Neural crest cell (in vitro differentiated cells): ENCODE data around the gene ITGBL1. TPM values are rescaled to one million over a fixed set of nuclear protein-coding genes. Genes with fewer than 3 reads are reported as not detected.

Experiments used
- DNase-seq: peaks from one replicate; pipeline ENCODE4 v3.0.0; 2021; ENCODE audit warnings: low read depth, mixed read lengths, low spot score
- H3K27ac Mint-ChIP-seq: one replicate; pipeline ENCODE4 v1.8.0; 2021; ENCODE audit warnings: mild to moderate bottlenecking, mixed read lengths; ENCODE audit not compliant: unreplicated experiment
- H3K27me3 Mint-ChIP-seq: 2 replicates; pipeline ENCODE4 v1.8.0; 2021; ENCODE audit warnings: low read depth, mild to moderate bottlenecking, mixed read lengths
- H3K36me3 Mint-ChIP-seq: 2 replicates; pipeline ENCODE4 v1.8.0; 2021; ENCODE audit warnings: low read depth, mild to moderate bottlenecking, mixed read lengths
- H3K4me1 Mint-ChIP-seq: 2 replicates; pipeline ENCODE4 v1.8.0; 2021; ENCODE audit warnings: mixed read lengths
- H3K4me3 Mint-ChIP-seq: one replicate; pipeline ENCODE4 v1.8.0; 2021; ENCODE audit warnings: mild to moderate bottlenecking, mixed read lengths
- H3K9me3 Mint-ChIP-seq: 2 replicates; pipeline ENCODE4 v1.8.0; 2021; ENCODE audit warnings: mixed read lengths
- total RNA-seq: library from RNA; stranded (reverse); gene quantifications from 2 replicates; pipeline ENCODE4 v1.2.1, GENCODE V29; 2021
- TF ChIP-seq, protein P1 (sequence below): fragments of 200-600 bp; sonication (generic); conservative IDR thresholded peaks from 2 replicates; pipeline ENCODE4 v1.5.0; 2021; ENCODE audit warnings: antibody characterized with exemption, mild to moderate bottlenecking

Gene ITGBL1
- total RNA-seq, 1 donor from 2014 or later: not detected

GRCh38 chr13:101709952-101710351 lies 257.5 kb downstream of the ITGBL1 start:
- TF ChIP-seq, protein P1, sequence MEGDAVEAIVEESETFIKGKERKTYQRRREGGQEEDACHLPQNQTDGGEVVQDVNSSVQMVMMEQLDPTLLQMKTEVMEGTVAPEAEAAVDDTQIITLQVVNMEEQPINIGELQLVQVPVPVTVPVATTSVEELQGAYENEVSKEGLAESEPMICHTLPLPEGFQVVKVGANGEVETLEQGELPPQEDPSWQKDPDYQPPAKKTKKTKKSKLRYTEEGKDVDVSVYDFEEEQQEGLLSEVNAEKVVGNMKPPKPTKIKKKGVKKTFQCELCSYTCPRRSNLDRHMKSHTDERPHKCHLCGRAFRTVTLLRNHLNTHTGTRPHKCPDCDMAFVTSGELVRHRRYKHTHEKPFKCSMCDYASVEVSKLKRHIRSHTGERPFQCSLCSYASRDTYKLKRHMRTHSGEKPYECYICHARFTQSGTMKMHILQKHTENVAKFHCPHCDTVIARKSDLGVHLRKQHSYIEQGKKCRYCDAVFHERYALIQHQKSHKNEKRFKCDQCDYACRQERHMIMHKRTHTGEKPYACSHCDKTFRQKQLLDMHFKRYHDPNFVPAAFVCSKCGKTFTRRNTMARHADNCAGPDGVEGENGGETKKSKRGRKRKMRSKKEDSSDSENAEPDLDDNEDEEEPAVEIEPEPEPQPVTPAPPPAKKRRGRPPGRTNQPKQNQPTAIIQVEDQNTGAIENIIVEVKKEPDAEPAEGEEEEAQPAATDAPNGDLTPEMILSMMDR: no peak
- Mint-ChIP-seq H3K4me3 (no peak overlapping the region), H3K9me3 (no peaks in the 10 kb centered on the region), H3K27me3 (peaks cover 3% of the 10 kb centered on the region), H3K27ac (no peak overlapping the region), H3K36me3 (no peaks in the 10 kb centered on the region), H3K4me1 (no peaks in the 10 kb centered on the region)
- DNase-seq: no peak

DNA sequence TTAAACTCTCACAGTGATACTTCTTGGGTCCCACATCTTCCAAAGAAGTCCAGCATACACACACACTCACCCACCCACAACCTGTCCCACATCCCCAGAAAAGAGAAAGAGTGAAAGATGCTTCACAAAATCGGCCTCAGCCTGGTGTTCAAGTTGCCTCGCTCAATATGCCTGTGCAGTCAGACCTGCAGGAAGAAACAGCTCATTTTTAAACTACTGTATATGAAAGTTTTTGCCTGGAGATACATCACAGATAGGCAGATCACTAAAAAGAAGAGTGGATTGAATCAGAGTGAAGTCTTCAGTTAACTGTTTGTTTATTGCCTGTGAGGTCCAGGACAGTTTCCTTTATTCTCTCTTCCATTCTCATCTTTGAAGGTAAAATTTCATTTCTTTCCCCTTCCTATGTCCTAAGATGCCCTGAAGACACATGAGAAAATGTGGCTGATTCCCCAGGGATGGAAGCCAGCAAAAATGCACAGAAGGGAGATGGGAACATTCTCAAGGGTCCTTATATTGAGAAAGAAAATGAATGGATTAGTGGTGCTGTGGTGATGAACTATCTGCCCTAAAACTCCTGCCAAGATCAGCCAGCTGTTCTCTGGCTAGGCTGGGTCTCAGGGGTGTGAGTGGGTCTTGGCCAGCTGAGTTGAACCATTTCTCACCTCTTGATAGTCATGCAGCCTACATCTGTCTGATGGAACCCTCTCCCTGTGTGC lies 259.0 kb downstream of the ITGBL1 start:
- Mint-ChIP-seq H3K27me3 (peaks cover 3% of the 10 kb centered on the region), H3K36me3 (no peaks in the 10 kb centered on the region), H3K4me1 (no peaks in the 10 kb centered on the region), H3K9me3 (no peaks in the 10 kb centered on the region), H3K4me3 (no peak overlapping the region), H3K27ac (no peak overlapping the region)
- DNase-seq: no peak
- TF ChIP-seq, protein P1: no peak

- Mint-ChIP-seq H3K27me3 (peaks cover 3% of the 10 kb centered on the region), H3K4me1 (no peaks in the 10 kb centered on the region), H3K4me3 (no peak overlapping the region), H3K9me3 (no peaks in the 10 kb centered on the region), H3K36me3 (no peaks in the 10 kb centered on the region), H3K27ac (no peak overlapping the region)
- TF ChIP-seq, protein P1: no peak
- DNase-seq: no peak
Observed at GRCh38 chr13:101712026-101712348, 259.5 kb downstream of the ITGBL1 start.

DNA sequence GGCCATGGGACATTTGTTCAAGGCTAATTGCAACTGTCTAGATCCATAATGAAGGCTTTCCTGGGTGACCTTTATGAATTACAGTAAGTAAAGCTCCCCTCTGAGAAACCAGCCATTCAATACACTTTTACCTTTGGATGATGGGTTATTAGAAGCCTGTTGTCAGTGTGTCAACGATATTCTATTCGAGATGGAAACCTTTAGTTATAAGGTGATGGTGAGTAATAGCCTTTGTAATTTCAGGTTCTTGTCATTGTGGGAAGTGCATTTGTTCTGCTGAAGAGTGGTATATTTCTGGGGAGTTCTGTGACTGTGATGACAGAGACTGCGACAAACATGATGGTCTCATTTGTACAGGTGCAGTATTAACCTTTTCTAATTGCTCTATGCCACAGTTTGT lies 261.7 kb downstream of the ITGBL1 start:
- H3K9me3 Mint-ChIP-seq: no peaks in the 10 kb centered on the region
- TF ChIP-seq, protein P1: no peak
- H3K4me1 Mint-ChIP-seq: no peaks in the 10 kb centered on the region
- H3K27ac Mint-ChIP-seq: no peak overlapping the region
- H3K27me3 Mint-ChIP-seq: peaks cover 3% of the 10 kb centered on the region
- no peak for DNase-seq
- H3K4me3 Mint-ChIP-seq: no peak overlapping the region
- no peaks in the 10 kb centered on the region for H3K36me3 Mint-ChIP-seq

GRCh38 chr13:101717353-101717752 lies 264.9 kb downstream of the ITGBL1 start:
- H3K4me3 Mint-ChIP-seq: no peak overlapping the region
- H3K27ac Mint-ChIP-seq: no peak overlapping the region
- TF ChIP-seq, protein P1: no peak
- H3K4me1 Mint-ChIP-seq: no peaks in the 10 kb centered on the region
- no peaks in the 10 kb centered on the region for H3K9me3 Mint-ChIP-seq
- no peaks in the 10 kb centered on the region for H3K27me3 Mint-ChIP-seq
- DNase-seq: no peak
- no peaks in the 10 kb centered on the region for H3K36me3 Mint-ChIP-seq
